ENCODE results near the gene TOX3. TPM values are rescaled to one million over a fixed set of nuclear protein-coding genes. Genes with fewer than 3 reads are reported as not detected.

The TOX3 gene
- total RNA-seq, 1 donor from 2014 or later: 8.5 TPM

DNA sequence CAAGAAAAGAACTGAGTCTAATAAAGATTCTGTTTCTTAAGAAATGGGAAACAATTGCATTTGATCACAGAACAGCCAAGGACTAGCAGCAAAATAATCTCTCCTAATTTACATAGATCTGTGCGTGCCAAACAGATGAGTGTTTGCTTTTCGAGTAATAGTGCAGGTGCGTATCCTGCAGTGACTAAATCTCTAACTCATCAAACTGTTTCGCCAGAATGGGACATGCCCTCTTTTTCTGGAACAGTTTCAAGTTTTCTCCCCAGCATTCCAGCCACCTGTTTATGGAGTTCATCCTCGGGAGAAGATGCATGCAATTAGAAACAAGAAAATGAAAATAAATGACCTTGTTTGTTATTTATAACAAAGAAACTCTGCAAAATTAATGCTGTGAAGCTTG is 5.7 kb upstream of the TOX3 start:
- Mint-ChIP-seq H3K4me3 (ENCODE audit: unreplicated experiment) (no peak overlapping the region), H3K36me3 (ENCODE audit: low read depth, unreplicated experiment) (no peaks in the 10 kb centered on the region), H3K9me3 (ENCODE audit: unreplicated experiment) (peaks cover 5% of the 10 kb centered on the region), H3K27me3 (ENCODE audit: unreplicated experiment) (peaks cover 4% of the 10 kb centered on the region), H3K4me1 (ENCODE audit: unreplicated experiment) (peaks cover 13% of the 10 kb centered on the region), H3K27ac (ENCODE audit: unreplicated experiment) (no peak overlapping the region)
- TF ChIP-seq, protein P1, sequence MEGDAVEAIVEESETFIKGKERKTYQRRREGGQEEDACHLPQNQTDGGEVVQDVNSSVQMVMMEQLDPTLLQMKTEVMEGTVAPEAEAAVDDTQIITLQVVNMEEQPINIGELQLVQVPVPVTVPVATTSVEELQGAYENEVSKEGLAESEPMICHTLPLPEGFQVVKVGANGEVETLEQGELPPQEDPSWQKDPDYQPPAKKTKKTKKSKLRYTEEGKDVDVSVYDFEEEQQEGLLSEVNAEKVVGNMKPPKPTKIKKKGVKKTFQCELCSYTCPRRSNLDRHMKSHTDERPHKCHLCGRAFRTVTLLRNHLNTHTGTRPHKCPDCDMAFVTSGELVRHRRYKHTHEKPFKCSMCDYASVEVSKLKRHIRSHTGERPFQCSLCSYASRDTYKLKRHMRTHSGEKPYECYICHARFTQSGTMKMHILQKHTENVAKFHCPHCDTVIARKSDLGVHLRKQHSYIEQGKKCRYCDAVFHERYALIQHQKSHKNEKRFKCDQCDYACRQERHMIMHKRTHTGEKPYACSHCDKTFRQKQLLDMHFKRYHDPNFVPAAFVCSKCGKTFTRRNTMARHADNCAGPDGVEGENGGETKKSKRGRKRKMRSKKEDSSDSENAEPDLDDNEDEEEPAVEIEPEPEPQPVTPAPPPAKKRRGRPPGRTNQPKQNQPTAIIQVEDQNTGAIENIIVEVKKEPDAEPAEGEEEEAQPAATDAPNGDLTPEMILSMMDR (IDR thresholded peaks at IDR 0.05; ENCODE audit: unreplicated experiment): no peak
- no peak for DNase-seq (ENCODE audit: low spot score)

DNA sequence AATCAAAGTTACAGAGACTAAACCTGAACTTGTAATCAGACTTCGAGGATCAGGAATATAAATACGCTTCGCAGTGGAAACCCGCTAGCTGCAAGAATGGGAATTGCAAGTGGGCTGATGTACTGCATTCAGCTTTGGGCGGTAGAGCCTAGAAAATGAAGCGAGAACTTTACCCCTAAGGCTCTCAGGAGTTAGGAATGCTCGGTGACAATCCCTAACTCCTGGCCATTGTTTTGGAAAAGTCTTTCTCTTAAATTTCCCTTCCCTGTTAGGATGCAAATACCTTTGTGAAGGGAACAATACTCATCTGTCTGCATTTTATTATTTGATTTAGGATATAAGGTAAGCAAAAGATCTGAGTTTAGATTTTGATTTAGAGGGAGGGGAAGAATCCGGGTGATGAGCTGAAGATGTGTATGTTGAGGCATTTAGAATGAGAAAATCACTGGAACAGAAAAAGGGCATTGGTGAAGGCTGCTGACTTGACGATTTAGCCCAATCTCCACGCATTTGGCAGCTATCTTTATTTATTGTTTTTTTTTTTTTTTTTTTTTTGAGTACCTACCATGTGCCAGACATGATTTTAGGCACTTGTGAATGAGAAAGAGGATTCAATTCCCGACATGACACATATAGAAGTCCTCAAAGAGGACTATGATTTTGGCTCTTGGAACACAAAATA is 2.2 kb upstream of the TOX3 start:
- Mint-ChIP-seq H3K9me3 (ENCODE audit: unreplicated experiment) (peaks cover 7% of the 10 kb centered on the region), H3K27ac (ENCODE audit: unreplicated experiment) (no peak overlapping the region), H3K36me3 (ENCODE audit: low read depth, unreplicated experiment) (no peaks in the 10 kb centered on the region), H3K27me3 (ENCODE audit: unreplicated experiment) (peaks cover 10% of the 10 kb centered on the region), H3K4me3 (ENCODE audit: unreplicated experiment) (no peak overlapping the region), H3K4me1 (ENCODE audit: unreplicated experiment) (peaks cover 20% of the 10 kb centered on the region)
- TF ChIP-seq, protein P1 (IDR thresholded peaks at IDR 0.05; ENCODE audit: unreplicated experiment): peak; percentile 64
- peak; percentile 45 for DNase-seq (ENCODE audit: low spot score)

DNA sequence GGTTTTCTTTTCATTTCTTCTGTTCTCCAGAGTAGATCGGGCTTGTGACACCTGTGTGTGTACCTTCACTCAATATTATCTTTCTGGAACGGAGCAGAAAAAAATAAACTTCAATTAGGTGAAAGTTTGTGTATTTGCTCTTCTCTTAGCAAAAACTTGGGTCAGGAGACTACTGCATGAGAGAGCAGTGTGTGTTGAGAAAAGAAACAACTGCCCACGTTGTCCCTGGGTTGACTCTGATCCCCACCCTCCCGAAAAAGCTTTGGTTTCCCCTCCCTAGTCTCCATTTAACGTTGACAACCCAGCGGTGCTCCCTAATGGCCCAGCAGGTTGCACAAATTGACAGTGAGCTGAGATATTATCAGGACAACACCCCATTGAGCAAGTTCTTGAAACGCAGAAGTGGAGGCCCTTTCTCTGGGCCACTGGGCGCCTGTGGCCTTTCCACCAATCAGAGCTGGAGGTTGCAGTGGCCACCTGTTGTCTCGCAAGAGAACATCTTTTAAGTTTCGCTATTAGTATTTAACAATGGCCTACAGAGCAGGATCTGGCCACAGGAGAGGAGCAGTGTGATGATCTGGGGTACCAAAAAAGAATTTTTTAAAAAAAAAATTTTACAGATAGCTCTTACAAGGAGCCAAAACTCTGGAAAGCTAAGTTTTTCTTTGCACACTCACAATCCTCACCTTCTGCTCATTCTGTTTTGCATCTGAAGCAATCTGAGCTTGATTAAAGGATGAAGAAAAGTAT is 1.5 kb upstream of the TOX3 start:
- H3K27me3 Mint-ChIP-seq (ENCODE audit: unreplicated experiment): peaks cover 10% of the 10 kb centered on the region
- H3K27ac Mint-ChIP-seq (ENCODE audit: unreplicated experiment): no peak overlapping the region
- no peaks in the 10 kb centered on the region for H3K36me3 Mint-ChIP-seq (ENCODE audit: low read depth, unreplicated experiment)
- TF ChIP-seq, protein P1 (IDR thresholded peaks at IDR 0.05; ENCODE audit: unreplicated experiment): no peak
- peak overlapping the region; percentile 91 for H3K4me3 Mint-ChIP-seq (ENCODE audit: unreplicated experiment)
- H3K4me1 Mint-ChIP-seq (ENCODE audit: unreplicated experiment): peaks cover 16% of the 10 kb centered on the region
- peaks cover 7% of the 10 kb centered on the region for H3K9me3 Mint-ChIP-seq (ENCODE audit: unreplicated experiment)
- no peak for DNase-seq (ENCODE audit: low spot score)

DNA sequence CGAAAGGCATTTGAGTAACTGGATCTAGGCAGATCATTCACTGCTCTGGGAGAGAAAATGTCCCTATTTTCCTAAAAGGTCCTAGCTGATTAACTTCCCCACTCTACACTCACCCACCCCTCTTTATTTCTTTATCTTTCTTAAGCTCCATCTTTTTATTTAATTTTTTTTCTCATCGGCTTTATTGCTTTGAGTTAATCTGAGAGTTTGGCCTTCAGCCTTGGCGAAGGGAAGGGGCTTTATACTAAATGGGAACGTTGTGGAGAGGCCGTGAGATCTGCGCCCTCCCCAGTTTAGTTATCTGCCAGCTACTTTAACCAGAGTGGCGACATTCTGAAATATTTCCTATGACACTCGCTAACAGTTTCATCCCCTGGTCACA is 882 bp upstream of the TOX3 start:
- Mint-ChIP-seq H3K4me3 (ENCODE audit: unreplicated experiment) (peak overlapping the region; percentile 91), H3K4me1 (ENCODE audit: unreplicated experiment) (peaks cover 12% of the 10 kb centered on the region), H3K27me3 (ENCODE audit: unreplicated experiment) (peaks cover 10% of the 10 kb centered on the region), H3K9me3 (ENCODE audit: unreplicated experiment) (peaks cover 7% of the 10 kb centered on the region), H3K36me3 (ENCODE audit: low read depth, unreplicated experiment) (no peaks in the 10 kb centered on the region), H3K27ac (ENCODE audit: unreplicated experiment) (no peak overlapping the region)
- no peak for DNase-seq (ENCODE audit: low spot score)
- TF ChIP-seq, protein P1 (IDR thresholded peaks at IDR 0.05; ENCODE audit: unreplicated experiment): no peak

All from endothelial cell (in vitro differentiated cells).